Stimulated activated CD4-positive, alpha-beta T cell treated with anti-CD3 and anti-CD28 coated beads, Interleukin-15, amount 100 ng/mL, for 48 hours (primary cell): ENCODE results near the gene MYBBP1A.
"Not testable (repeated sequence)": the region's sequence is repeated elsewhere in the genome, so short reads cannot be mapped to it uniquely, and the experiment has no call there.

ENCODE experiments used
- DNase-seq, 2 donors: peaks; one replicate each; pipeline ENCODE4 v3.0.0-alpha.2; 2020; ENCODE audit warnings: low read depth in 2 of 2

MYBBP1A gene

GRCh38 chr17:4590981-4591453, 35.8 kb upstream of the MYBBP1A start:
- no peak for DNase-seq

GRCh38 chr17:4590042-4590441, 34.9 kb upstream of the MYBBP1A start:
- not testable (repeated sequence) for DNase-seq

GRCh38 chr17:4588898-4589625, 33.9 kb upstream of the MYBBP1A start:
- DNase-seq = no peak

GRCh38 chr17:4588391-4588790, 33.2 kb upstream of the MYBBP1A start:
- no peak for DNase-seq

- no peak for DNase-seq
Observed at GRCh38 chr17:4587803-4588202, 32.6 kb upstream of the MYBBP1A start.

GRCh38 chr17:4587195-4587594, 32.0 kb upstream of the MYBBP1A start:
- DNase-seq = no peak

GRCh38 chr17:4586043-4586442, 30.9 kb upstream of the MYBBP1A start:
- no peak for DNase-seq

- DNase-seq = no peak
Observed at GRCh38 chr17:4585638-4585994, 30.4 kb upstream of the MYBBP1A start.

GRCh38 chr17:4584917-4585637, 29.9 kb upstream of the MYBBP1A start:
- no peak for DNase-seq

GRCh38 chr17:4584101-4584916, 29.1 kb upstream of the MYBBP1A start, which contains the start of gene SMTNL2:
SMTNL2 (plus strand) TSS chr17:4584529; CDS start chr17:4584606, 77 bp downstream.
- DNase-seq = no peak

- DNase-seq = no peak
Observed at GRCh38 chr17:4583782-4584100, 28.6 kb upstream of the MYBBP1A start.

- no peak for DNase-seq
Observed at GRCh38 chr17:4583206-4583605, 28.0 kb upstream of the MYBBP1A start.

GRCh38 chr17:4582691-4583090, 27.5 kb upstream of the MYBBP1A start:
- DNase-seq = no peak

- DNase-seq = no peak
Observed at GRCh38 chr17:4582101-4582501, 26.9 kb upstream of the MYBBP1A start.

GRCh38 chr17:4580291-4580690, 25.1 kb upstream of the MYBBP1A start:
- DNase-seq = no peak

GRCh38 chr17:4579678-4580077, 24.5 kb upstream of the MYBBP1A start:
- no peak for DNase-seq

GRCh38 chr17:4578349-4578748, 23.2 kb upstream of the MYBBP1A start:
- DNase-seq = not testable (repeated sequence)

- DNase-seq = no peak
Observed at GRCh38 chr17:4577386-4577993, 22.3 kb upstream of the MYBBP1A start.

GRCh38 chr17:4576729-4577322, 21.6 kb upstream of the MYBBP1A start:
- no peak for DNase-seq

- DNase-seq = no peak
Observed at GRCh38 chr17:4576161-4576558, 21.0 kb upstream of the MYBBP1A start.

GRCh38 chr17:4574448-4575045, 19.4 kb upstream of the MYBBP1A start:
- DNase-seq = no peak
